ENCODE results near the gene NFASC. TPM values are rescaled to one million over a fixed set of nuclear protein-coding genes. Genes with fewer than 3 reads are reported as not detected.

The NFASC gene
- total and polyA plus RNA-seq, 9 of the 15 experiments (the other 6 are each of a cell fraction or from before 2014, with no cell fraction given): 0.03 to 0.16 (median 0.06) TPM; not detected in 6

GRCh38 chr1:204990721-204991341 is 120.2 kb downstream of the NFASC start (continued):
- TF ChIP-seq ZHX1 (conservative IDR thresholded peaks at IDR 0.05; ENCODE audit: low read length) (no peak), ZNF133 (CRISPR knock-in tag; IDR thresholded peaks at IDR 0.05) (no peak), TGIF2 (CRISPR knock-in tag; IDR thresholded peaks at IDR 0.05) (no peak), ZKSCAN8 (CRISPR knock-in tag; IDR thresholded peaks at IDR 0.05) (no peak), ERF (CRISPR knock-in tag; IDR thresholded peaks at IDR 0.05) (no peak), FUS (optimal IDR thresholded peaks at IDR 0.05; ENCODE audit: low read depth, low read length) (no peak), MXI1 (IDR thresholded peaks at IDR 0.05; ENCODE audit: low read depth, low read length) (no peak), MEF2D (tag; conservative IDR thresholded peaks at IDR 0.05; ENCODE audit: low read depth) (no peak), MTA3 (IDR thresholded peaks at IDR 0.05; ENCODE audit: borderline replicate concordance) (no peak), ZNF239 (CRISPR knock-in tag; IDR thresholded peaks at IDR 0.05) (no peak), FOXM1 (IDR thresholded peaks at IDR 0.05; ENCODE audit: low read depth) (no peak), FOXM1 (CRISPR knock-in tag; IDR thresholded peaks at IDR 0.05; ENCODE audit: low read depth) (no peak)

Data from K562 (cell line).